Neutrophil (primary cell): ENCODE measurements around the gene RALGDS.

ENCODE experiments used
- H3K27ac ChIP-seq: fragments of 200-600 bp; sonication (generic); 2 replicates; pipeline ENCODE4 v1.5.1; 2016; ENCODE audit warnings: mild to moderate bottlenecking, moderate library complexity
- H3K27me3 ChIP-seq: fragments of 200-600 bp; sonication (generic); 2 replicates; pipeline ENCODE4 v1.6.0; 2016; ENCODE audit warnings: mild to moderate bottlenecking
- H3K36me3 ChIP-seq: fragments of 200-600 bp; sonication (generic); 2 replicates; pipeline ENCODE4 v1.5.1; 2017
- H3K4me1 ChIP-seq, 2 experiments: fragments of 200-600 bp in 1 of 2; sonication (generic) in 1 of 2; 1 replicate in 1 of 2; 2 replicates in 1 of 2; pipeline versions ENCODE4 v1.5.1 to v1.6.1; 2013 to 2016; ENCODE audit warnings: low read depth in 1 of 2, low read length in 1 of 2, mild to moderate bottlenecking in 1 of 2, moderate library complexity in 1 of 2; ENCODE audit not compliant: control insufficient read depth in 1 of 2, insufficient read depth in 1 of 2
- H3K4me3 ChIP-seq, 2 experiments: fragments of 200-600 bp in 1 of 2; sonication (generic) in 1 of 2; 1 replicate in 1 of 2; 2 replicates in 1 of 2; pipeline ENCODE4 v1.5.1; 2013 to 2016; ENCODE audit warnings: low read depth in 1 of 2, low read length in 1 of 2, mild to moderate bottlenecking in 1 of 2, moderate library complexity in 1 of 2
- H3K9me3 ChIP-seq: fragments of 200-600 bp; sonication (generic); 2 replicates; pipeline ENCODE4 v1.5.1; 2016
- TF ChIP-seq, protein P1 (sequence below): fragments of 200-600 bp; sonication (generic); IDR thresholded peaks from 2 replicates; pipeline ENCODE4 v1.5.1; 2016; ENCODE audit warnings: antibody characterized with exemption

The RALGDS gene

DNA sequence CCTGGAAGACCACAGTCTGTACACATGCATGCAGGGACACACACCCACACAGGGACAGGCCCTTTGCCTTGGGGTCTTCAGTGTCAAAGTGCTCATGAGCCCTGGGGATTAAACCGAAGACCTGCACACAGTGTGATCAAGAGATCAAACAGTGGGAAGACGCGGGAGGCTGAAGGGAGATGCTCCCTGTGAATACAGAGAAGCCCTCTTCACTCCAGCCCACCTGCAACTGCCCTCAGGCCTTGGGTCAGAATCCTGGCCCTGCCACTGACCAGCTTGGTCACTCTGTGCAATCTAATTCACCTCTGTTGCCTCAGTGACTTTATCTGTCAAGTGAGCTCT is 2.9 kb downstream of the RALGDS start:
- Histone ChIP-seq H3K9me3 (no peaks in the 10 kb centered on the region), H3K27me3 (peaks cover 76% of the 10 kb centered on the region), H3K4me3 (no peak overlapping the region), H3K36me3 (no peaks in the 10 kb centered on the region), H3K4me1 (peaks cover 42 to 48% of the 10 kb centered on the region in 2 experiments), H3K27ac (no peak overlapping the region)
- TF ChIP-seq, protein P1, sequence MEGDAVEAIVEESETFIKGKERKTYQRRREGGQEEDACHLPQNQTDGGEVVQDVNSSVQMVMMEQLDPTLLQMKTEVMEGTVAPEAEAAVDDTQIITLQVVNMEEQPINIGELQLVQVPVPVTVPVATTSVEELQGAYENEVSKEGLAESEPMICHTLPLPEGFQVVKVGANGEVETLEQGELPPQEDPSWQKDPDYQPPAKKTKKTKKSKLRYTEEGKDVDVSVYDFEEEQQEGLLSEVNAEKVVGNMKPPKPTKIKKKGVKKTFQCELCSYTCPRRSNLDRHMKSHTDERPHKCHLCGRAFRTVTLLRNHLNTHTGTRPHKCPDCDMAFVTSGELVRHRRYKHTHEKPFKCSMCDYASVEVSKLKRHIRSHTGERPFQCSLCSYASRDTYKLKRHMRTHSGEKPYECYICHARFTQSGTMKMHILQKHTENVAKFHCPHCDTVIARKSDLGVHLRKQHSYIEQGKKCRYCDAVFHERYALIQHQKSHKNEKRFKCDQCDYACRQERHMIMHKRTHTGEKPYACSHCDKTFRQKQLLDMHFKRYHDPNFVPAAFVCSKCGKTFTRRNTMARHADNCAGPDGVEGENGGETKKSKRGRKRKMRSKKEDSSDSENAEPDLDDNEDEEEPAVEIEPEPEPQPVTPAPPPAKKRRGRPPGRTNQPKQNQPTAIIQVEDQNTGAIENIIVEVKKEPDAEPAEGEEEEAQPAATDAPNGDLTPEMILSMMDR = no peak

DNA sequence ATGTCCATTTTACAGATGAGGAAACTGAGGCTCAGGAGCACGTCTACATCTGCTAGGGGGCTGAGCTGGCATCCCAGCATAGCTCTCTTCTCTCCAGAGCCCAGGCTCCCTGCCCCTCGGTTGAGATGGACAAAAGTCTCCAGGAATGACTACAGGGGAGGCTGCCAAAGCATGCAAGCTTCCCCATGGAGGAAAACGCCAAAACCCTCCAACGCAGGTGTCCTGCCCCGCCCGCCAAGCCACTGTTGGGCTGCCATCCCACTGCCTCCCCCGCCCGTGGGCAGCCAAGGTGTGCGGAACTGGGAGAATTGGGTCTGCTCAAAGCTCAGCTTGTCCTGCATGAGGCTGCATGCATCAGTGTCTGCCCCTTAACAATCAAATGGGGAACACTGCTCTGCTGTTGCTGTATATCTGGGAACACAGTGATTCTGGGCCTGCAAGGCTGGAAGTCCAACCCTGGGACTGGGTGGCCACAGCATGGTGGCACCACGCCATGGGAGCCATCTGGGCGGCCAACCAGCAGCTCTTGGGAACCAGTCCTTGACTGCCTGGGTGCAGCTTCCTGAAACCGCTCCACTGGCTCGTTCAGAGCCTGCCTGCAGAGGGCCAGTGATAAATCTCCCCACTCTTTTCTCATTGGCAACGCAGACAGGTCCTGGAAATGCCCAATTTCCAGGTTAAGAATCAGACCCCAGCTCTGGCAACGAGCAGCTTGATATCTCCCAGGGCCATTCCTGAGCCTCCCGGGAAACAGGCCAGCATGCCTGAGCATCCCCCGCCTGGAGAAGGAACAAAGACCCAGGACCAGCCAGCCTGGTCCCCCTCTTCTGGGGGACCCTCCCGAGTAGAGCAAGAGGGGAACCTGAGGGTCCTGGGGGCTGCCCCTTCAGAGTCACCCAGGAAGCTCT is 3.5 kb downstream of the RALGDS start:
- Histone ChIP-seq H3K4me3 (no peak overlapping the region), H3K36me3 (no peaks in the 10 kb centered on the region), H3K9me3 (no peaks in the 10 kb centered on the region), H3K27ac (no peak overlapping the region), H3K27me3 (peaks cover 73% of the 10 kb centered on the region), H3K4me1 (peaks cover 42 to 48% of the 10 kb centered on the region in 2 experiments)
- TF ChIP-seq, protein P1 = no peak

- H3K36me3 ChIP-seq = no peaks in the 10 kb centered on the region
- H3K27me3 ChIP-seq = peaks cover 78% of the 10 kb centered on the region
- H3K4me3 ChIP-seq = no peak overlapping the region
- TF ChIP-seq, protein P1 = no peak
- H3K27ac ChIP-seq = no peak overlapping the region
- peaks cover 42 to 48% of the 10 kb centered on the region in 2 experiments for H3K4me1 ChIP-seq
- H3K9me3 ChIP-seq = no peaks in the 10 kb centered on the region
These were observed 4.5 kb downstream of the RALGDS start for GRCh38 chr9:133116346-133117231.

GRCh38 chr9:133115604-133116345 is 5.3 kb downstream of the RALGDS start:
- H3K36me3 ChIP-seq = no peaks in the 10 kb centered on the region
- peaks cover 40 to 46% of the 10 kb centered on the region in 2 experiments for H3K4me1 ChIP-seq
- no peak overlapping the region for H3K4me3 ChIP-seq
- H3K27me3 ChIP-seq = peaks cover 86% of the 10 kb centered on the region
- TF ChIP-seq, protein P1 = no peak
- H3K27ac ChIP-seq = no peak overlapping the region
- H3K9me3 ChIP-seq = no peaks in the 10 kb centered on the region

DNA sequence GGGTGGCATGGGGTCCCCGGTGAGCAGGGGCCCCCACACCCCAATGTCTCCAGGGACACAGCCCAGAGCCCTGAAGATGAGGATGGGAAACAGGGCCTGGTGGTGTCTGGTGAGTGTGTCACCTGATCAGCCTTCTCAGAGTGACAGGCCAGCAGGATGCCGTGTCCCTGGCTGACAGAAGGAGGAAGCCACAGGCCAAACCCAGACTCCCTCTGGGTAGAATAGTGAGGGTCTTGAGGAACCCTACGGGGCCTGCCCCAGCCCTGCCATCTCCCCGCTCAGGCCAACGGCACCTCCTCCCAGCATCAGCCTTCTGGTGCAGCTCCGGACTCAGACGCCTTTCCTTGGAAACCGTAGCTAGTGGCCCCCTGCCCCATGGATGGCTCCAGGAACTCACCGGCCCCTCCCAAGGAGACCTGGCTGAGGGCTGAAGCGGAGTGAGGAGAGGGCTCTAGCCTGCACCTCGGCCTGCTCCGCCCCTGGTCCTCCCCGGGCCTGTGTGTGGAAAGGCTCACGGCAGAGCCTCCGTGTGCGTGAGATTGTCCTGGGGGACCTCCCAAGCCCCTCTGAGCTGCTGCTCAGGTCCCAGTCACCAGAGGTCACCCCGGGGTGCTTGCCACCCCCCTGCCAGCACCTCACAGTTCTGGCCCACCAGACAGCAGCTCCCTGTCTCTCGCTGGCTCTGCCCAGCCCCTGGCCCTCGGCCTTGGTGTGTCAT is 6.0 kb downstream of the RALGDS start:
- peaks cover 88% of the 10 kb centered on the region for H3K27me3 ChIP-seq
- no peak overlapping the region for H3K4me3 ChIP-seq
- peaks cover 35 to 38% of the 10 kb centered on the region in 2 experiments for H3K4me1 ChIP-seq
- H3K27ac ChIP-seq = no peak overlapping the region
- H3K9me3 ChIP-seq = no peaks in the 10 kb centered on the region
- TF ChIP-seq, protein P1 = no peak
- H3K36me3 ChIP-seq = no peaks in the 10 kb centered on the region
